Measurements from ENCODE around the gene MCM5. TPM values are rescaled to one million over a fixed set of nuclear protein-coding genes. Genes with fewer than 3 reads are reported as not detected.

The MCM5 gene
- total RNA-seq, 1 experiment from 2014 or later = 274 TPM

- Histone ChIP-seq H3K23ac (ENCODE audit: insufficient read length, low read depth, low read length) (no peak overlapping the region), H3K14ac (ENCODE audit: insufficient read depth, low read length) (no peak overlapping the region), H3K9me3 (ENCODE audit: control insufficient read depth, low read depth, low read length) (peaks cover 8% of the 10 kb centered on the region), H4K5ac (ENCODE audit: insufficient read length, low read depth, low read length) (no peak overlapping the region), H3T11ph (ENCODE audit: low read length) (no peak overlapping the region), H2BK120ac (ENCODE audit: low read depth, low read length, poor library complexity, severe bottlenecking) (no peak overlapping the region), H3K27me3 (ENCODE audit: insufficient read depth, low read length) (no peaks in the 10 kb centered on the region), H2BK5ac (ENCODE audit: insufficient read length, low read length) (no peak overlapping the region), H3K4me1 (ENCODE audit: insufficient read depth, low read length) (no peaks in the 10 kb centered on the region), H3K23me2 (ENCODE audit: insufficient read length, low read depth, low read length, poor library complexity, severe bottlenecking) (no peaks in the 10 kb centered on the region), H2BK15ac (ENCODE audit: low read depth, low read length) (no peak overlapping the region), H3K79me2 (ENCODE audit: insufficient read depth, low read length) (no peaks in the 10 kb centered on the region), H4K91ac (ENCODE audit: insufficient read length, low read depth, low read length) (no peak overlapping the region), H4K20me1 (ENCODE audit: control insufficient read depth, insufficient read depth, insufficient read length) (no peaks in the 10 kb centered on the region), H2BK20ac (ENCODE audit: low read depth, low read length, poor library complexity, severe bottlenecking) (no peak overlapping the region), H2BK12ac (ENCODE audit: insufficient read length, low read depth, low read length) (no peak overlapping the region), H3K27ac (ENCODE audit: insufficient read length, low read depth, low read length) (no peak overlapping the region), H2AFZ (ENCODE audit: low read length) (no peak overlapping the region), H3K4me2 (ENCODE audit: insufficient read depth, insufficient read length, low read length) (no peak overlapping the region), H2AK5ac (ENCODE audit: insufficient read length, low read length) (no peak overlapping the region), H3K4ac (ENCODE audit: low read depth, low read length) (no peak overlapping the region), H3K56ac (ENCODE audit: insufficient read length, low read depth, low read length) (no peak overlapping the region), H4K8ac (replicated peaks; ENCODE audit: insufficient read length, low read depth, low read length) (no peak overlapping the region), H3K9ac (ENCODE audit: extremely low read depth, insufficient read length, low read length) (no peak overlapping the region), H3K18ac (ENCODE audit: insufficient read length, low read depth, low read length) (no peak overlapping the region), H3K79me1 (ENCODE audit: insufficient read depth, low read depth, low read length, poor library complexity, severe bottlenecking) (no peaks in the 10 kb centered on the region)
- peak overlapping the region in 2 of 3 experiments; percentile 44 to 53; a peak in 2 of 7 replicates for H3K27ac Mint-ChIP-seq
- DNase-seq = no peak
- peaks cover 40 to 55% (median 43%) of the 10 kb centered on the region in 3 experiments for H3K36me3 Mint-ChIP-seq (ENCODE audit: insufficient read depth in 1 of 3, low read depth in 3 of 3)
- peaks cover 2% of the 10 kb centered on the region; the same call in 1 of the 2 replicates for H3K27me3 Mint-ChIP-seq (ENCODE audit: low read depth)
- peaks cover 3 to 15% of the 10 kb centered on the region in 2 experiments; a peak in 4 of 5 replicates for H3K9me3 Mint-ChIP-seq
- no peak overlapping the region for H3K4me3 Mint-ChIP-seq
- no peaks in the 10 kb centered on the region for H3K4me1 Mint-ChIP-seq
- WGBS (ENCODE audit: extremely low coverage, insufficient read length, low lambda C conversion rate) = no CpG with 5 or more reads among the region's 5 CpGs
- no peak for TF ChIP-seq CTCF (conservative IDR thresholded peaks at IDR 0.05)
Observed at GRCh38 chr22:35436421-35436820, 36.5 kb downstream of the MCM5 start.
